ENCODE measurements around the gene NOB1.

DNA sequence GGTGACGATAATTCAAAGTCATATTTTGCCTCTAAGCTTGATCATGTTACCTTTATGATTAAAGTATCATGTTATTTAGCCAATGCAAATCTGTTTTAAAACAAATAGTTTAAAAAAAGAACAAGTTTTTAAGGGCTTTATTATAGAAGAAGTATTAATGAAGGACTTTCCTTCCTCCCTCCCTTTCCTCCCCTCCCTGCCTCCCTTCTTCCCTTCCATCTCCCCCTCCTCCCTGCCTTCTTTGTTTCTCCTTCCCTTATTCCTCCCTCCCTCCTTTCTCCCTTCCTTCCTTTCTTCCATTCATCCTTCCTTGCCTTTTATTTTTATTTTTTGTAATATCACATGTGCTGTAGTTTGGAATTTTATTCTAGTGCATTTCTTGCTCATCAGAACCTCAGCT, 54.8 kb downstream of the NOB1 start:
- TF ChIP-seq, protein P1, sequence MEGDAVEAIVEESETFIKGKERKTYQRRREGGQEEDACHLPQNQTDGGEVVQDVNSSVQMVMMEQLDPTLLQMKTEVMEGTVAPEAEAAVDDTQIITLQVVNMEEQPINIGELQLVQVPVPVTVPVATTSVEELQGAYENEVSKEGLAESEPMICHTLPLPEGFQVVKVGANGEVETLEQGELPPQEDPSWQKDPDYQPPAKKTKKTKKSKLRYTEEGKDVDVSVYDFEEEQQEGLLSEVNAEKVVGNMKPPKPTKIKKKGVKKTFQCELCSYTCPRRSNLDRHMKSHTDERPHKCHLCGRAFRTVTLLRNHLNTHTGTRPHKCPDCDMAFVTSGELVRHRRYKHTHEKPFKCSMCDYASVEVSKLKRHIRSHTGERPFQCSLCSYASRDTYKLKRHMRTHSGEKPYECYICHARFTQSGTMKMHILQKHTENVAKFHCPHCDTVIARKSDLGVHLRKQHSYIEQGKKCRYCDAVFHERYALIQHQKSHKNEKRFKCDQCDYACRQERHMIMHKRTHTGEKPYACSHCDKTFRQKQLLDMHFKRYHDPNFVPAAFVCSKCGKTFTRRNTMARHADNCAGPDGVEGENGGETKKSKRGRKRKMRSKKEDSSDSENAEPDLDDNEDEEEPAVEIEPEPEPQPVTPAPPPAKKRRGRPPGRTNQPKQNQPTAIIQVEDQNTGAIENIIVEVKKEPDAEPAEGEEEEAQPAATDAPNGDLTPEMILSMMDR (IDR thresholded peaks at IDR 0.05), result no peak
- no peak for TF ChIP-seq EP300 (IDR thresholded peaks at IDR 0.05)
- no peak for TF ChIP-seq POLR2A (IDR thresholded peaks at IDR 0.05)
- TF ChIP-seq POLR2AphosphoS5 (IDR thresholded peaks at IDR 0.05), result no peak

All from sigmoid colon (tissue), 4 donors.